DOHH2 (cell line): Measurements from ENCODE around the gene MYCBPAP.

Experiments used
- EZH2phosphoT487 ChIP-seq: fragments of 200-600 bp; sonication (generic); IDR thresholded peaks from 2 replicates; pipeline ENCODE4 v1.6.1; 2017; ENCODE audit warnings: borderline replicate concordance, mild to moderate bottlenecking, antibody characterized with exemption, low read length, moderate library complexity, mixed read lengths
- TF ChIP-seq, protein P1 (sequence below): fragments of 200-600 bp; sonication (generic); IDR thresholded peaks from one replicate; pipeline ENCODE4 v1.5.1; 2014; ENCODE audit warnings: antibody characterized with exemption, mild to moderate bottlenecking, low read depth, low read length; ENCODE audit not compliant: poor library complexity, severe bottlenecking

DNA sequence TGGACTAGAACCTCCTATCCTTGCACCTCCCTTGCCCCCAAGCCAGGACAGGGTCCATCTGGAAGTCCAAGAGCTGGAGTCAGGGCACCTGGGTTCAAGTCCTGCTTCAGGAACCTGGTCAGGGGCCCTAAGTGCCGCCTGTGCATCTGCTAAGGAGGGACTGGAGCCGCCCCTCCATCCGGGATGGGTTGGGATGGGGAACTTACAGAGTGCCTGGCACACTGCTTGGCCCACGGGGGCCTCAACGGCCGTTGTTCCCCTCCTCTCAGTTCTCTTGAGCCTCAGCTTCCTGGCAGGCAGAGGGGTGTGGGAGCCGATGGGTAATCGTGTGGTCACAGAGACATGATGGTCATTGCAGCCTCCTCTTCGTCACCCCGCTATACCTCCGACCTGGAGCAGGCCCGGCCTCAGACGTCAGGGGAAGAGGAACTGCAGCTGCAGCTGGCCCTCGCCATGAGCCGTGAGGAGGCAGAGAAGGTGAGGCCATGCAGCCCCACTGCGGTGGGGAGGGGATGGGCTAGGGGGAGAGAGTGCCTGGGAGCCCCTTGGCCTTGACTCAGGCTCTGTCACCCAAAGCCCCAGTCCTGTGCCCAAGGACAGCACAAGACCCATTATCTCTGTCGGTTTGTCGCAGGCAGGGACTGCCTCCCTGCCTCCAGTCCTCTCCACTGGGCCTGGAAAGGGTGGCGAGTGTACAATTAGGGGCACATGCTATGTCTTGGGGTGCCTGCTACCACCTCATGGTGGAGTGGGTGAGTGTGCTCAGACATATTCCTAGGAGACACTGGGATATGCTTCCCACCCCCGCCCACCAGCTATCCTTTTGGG is 29.7 kb downstream of the MYCBPAP start:
- TF ChIP-seq, protein P1, sequence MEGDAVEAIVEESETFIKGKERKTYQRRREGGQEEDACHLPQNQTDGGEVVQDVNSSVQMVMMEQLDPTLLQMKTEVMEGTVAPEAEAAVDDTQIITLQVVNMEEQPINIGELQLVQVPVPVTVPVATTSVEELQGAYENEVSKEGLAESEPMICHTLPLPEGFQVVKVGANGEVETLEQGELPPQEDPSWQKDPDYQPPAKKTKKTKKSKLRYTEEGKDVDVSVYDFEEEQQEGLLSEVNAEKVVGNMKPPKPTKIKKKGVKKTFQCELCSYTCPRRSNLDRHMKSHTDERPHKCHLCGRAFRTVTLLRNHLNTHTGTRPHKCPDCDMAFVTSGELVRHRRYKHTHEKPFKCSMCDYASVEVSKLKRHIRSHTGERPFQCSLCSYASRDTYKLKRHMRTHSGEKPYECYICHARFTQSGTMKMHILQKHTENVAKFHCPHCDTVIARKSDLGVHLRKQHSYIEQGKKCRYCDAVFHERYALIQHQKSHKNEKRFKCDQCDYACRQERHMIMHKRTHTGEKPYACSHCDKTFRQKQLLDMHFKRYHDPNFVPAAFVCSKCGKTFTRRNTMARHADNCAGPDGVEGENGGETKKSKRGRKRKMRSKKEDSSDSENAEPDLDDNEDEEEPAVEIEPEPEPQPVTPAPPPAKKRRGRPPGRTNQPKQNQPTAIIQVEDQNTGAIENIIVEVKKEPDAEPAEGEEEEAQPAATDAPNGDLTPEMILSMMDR, result no peak
- no peak for TF ChIP-seq EZH2phosphoT487
